Measurements from ENCODE around the gene SLC6A6. TPM values are rescaled to one million over a fixed set of nuclear protein-coding genes. Genes with fewer than 3 reads are reported as not detected.

SLC6A6 gene
- total and polyA plus RNA-seq, 8 donors: 14.0 to 134 (median 20.8) TPM

DNA sequence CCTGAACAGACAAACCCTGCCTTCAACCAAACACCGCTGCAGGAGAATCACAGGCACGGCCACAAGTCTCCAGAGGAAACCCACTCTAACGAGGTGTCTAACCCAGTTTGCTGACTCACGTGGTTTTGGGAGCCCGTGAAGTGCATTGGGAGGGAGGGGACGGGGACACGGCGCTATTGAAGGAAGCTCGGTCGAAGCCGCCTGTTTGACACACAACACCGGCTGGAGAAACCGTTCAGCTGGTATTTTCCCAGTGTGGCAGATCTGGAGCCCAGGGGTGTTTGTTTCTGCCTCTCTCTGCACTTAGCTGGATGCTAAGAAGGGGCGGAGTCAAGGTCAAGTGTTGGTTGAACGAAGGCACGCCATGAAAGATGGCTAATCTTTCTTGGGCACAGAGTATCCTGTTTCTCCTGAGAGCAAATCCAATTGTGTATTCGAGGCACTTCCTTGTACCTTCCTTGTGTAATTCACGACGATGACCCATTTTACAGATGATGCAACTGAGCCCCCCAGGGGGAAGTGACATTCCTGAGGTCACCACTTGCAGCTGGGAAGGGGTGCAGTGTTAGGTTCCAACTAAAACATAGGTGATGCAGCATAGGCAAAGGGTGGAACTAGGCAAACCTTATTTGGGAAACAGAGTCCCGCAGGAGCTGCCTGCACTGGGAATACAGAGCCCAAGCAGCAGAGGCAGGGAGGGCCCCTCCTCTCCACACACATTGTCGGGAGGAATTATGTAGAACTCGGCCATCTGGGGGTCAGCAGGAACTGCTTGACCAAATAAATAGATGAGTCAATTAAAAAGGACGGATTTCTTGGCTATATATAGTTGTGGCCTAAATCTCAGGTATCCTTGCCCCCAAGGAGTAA, 22.5 kb downstream of the SLC6A6 start:
- TF ChIP-seq, protein P1, sequence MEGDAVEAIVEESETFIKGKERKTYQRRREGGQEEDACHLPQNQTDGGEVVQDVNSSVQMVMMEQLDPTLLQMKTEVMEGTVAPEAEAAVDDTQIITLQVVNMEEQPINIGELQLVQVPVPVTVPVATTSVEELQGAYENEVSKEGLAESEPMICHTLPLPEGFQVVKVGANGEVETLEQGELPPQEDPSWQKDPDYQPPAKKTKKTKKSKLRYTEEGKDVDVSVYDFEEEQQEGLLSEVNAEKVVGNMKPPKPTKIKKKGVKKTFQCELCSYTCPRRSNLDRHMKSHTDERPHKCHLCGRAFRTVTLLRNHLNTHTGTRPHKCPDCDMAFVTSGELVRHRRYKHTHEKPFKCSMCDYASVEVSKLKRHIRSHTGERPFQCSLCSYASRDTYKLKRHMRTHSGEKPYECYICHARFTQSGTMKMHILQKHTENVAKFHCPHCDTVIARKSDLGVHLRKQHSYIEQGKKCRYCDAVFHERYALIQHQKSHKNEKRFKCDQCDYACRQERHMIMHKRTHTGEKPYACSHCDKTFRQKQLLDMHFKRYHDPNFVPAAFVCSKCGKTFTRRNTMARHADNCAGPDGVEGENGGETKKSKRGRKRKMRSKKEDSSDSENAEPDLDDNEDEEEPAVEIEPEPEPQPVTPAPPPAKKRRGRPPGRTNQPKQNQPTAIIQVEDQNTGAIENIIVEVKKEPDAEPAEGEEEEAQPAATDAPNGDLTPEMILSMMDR (IDR thresholded peaks at IDR 0.05): no peak
- Histone ChIP-seq H3K4me1 (peaks cover 28 to 99% of the 10 kb centered on the region in 2 donors), H3K27me3 (no peaks in the 10 kb centered on the region), H3K36me3 (peaks cover 0 to 34% of the 10 kb centered on the region in 2 donors), H3K9me3 (no peaks in the 10 kb centered on the region), H3K27ac (peak overlapping the region; percentile 16 to 98), H3K4me3 (no peak overlapping the region)
- ATAC-seq (peak; percentile 52), DNase-seq (peak in 1 of 4 donors; percentile 64)
- intact Hi-C loops (cut with DNase I): no loop called here

DNA sequence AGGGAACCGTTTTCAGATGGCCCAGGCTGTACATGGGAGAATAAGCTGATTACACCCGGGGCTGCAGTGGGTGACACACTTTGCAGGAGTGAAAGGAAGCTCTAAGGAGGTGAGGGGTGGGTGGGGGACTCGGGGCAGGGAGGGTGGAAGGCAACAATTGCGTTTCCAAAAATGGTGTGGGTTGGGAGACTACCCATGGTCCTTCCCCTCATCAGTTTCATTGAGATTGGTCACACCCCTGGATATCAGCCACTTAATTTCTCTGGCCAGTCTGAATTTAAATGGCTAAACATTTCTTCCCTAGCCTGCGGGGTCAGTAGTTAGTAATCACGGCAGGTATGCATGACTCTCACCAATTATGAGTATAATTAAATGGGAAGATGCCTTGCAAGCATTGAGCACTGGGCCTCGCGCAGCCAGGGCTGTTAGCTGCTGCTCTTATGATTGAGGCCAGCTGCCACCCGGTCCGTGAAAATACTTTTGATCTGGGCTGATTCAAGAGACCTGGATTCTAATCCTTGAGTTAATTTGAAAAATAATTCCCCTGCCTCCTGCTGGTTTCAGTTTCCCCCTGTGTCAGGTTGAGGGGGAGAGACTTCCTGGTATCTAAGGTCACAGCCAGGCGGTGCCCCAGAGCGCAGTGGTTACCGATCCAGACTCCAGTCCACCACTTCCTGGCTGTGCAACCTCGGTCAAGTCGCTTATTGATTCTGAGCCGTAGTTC, 23.3 kb downstream of the SLC6A6 start:
- intact Hi-C loops (cut with DNase I): no loop called here

DNA sequence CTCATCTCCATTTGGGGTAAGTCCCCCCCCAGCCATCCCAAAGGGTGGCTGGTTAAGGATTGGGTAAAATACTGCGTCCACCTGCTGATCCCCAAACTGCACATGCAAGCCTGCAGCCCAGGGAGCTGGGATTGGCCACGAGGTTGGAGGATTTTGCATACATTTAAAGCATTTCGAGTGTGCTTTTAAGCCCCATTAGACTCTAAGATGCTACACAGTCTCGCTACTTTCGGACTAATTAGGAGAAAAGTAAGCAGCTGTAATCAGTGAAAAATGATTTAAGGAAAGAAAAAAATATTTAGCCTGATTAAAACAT, 23.9 kb downstream of the SLC6A6 start:
- no peaks in the 10 kb centered on the region for H3K27me3 ChIP-seq
- peak overlapping the region; percentile 24 to 98 for H3K27ac ChIP-seq
- TF ChIP-seq, protein P1 (IDR thresholded peaks at IDR 0.05): no peak
- peaks cover 0 to 26% of the 10 kb centered on the region in 2 donors for H3K36me3 ChIP-seq
- ATAC-seq (no peak), DNase-seq (no peak)
- no peaks in the 10 kb centered on the region for H3K9me3 ChIP-seq
- no peak overlapping the region for H3K4me3 ChIP-seq
- intact Hi-C loops (cut with DNase I): no loop called here
- peaks cover 30 to 100% of the 10 kb centered on the region in 2 donors for H3K4me1 ChIP-seq

More for the DNA sequence above, 23.3 kb downstream of the SLC6A6 start:
- no peaks in the 10 kb centered on the region for H3K9me3 ChIP-seq
- peak overlapping the region; percentile 24 to 98 for H3K27ac ChIP-seq
- H3K4me3 ChIP-seq: no peak overlapping the region
- H3K36me3 ChIP-seq: peaks cover 0 to 31% of the 10 kb centered on the region in 2 donors
- peaks cover 28 to 99% of the 10 kb centered on the region in 2 donors for H3K4me1 ChIP-seq
- TF ChIP-seq, protein P1 (IDR thresholded peaks at IDR 0.05): no peak
- ATAC-seq: peak; percentile 4
- H3K27me3 ChIP-seq: no peaks in the 10 kb centered on the region
- peak in 1 of 4 donors; percentile 70 for DNase-seq

DNA sequence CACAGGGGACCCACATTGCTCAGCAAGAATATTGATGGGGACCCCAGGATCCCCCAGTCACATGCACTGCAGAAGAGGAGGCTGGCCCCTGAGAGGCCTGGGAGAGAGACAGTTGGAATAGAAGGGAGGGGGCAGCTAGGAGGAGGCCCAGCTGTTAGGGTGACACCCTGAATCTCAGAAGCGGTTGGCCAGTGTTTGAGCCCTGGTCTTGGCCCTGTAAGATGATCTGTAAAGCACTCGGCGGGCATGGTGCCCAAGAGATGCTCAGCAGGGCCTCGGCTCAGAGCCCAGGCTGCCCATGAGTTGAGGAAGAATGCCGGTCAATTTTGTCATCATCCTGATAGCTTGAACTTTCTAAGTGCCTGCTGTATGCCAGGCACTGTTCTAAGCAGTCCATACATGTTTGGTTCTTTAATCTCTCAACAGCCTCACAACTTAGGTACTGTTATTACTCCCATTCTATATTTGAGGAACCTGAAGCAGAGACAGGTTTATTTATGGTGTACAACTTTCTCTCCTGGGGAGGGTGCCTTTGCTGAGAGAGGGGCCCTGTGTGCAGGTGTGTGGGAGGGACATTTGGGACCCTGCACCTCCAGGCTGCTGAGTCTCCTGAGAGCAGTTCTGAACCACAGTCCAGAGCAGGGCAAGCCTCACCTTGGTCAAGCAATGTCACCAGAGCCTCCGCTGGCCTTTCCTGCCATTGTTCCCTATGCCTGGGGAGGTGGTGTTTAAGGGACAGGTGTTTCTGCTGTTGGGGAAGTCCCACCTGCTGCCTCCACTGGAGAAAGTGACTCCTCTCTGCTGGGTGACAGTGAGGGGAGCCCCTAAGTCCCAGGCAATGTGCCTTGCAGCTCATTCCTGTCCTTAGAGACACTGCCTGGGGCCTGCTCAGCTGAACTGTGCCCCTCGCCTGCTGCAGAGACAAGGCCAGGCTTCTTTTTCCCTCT, 26.0 kb downstream of the SLC6A6 start:
- intact Hi-C loops (cut with DNase I): no loop called here
- no peaks in the 10 kb centered on the region for H3K27me3 ChIP-seq
- H3K4me1 ChIP-seq: peaks cover 50 to 100% of the 10 kb centered on the region in 2 donors
- peak overlapping the region in 1 of 2 donors; percentile 98 for H3K27ac ChIP-seq
- DNase-seq (no peak), ATAC-seq (no peak)
- TF ChIP-seq, protein P1 (IDR thresholded peaks at IDR 0.05): no peak
- peaks cover 0 to 9% of the 10 kb centered on the region in 2 donors for H3K36me3 ChIP-seq
- no peaks in the 10 kb centered on the region for H3K9me3 ChIP-seq
- no peak overlapping the region for H3K4me3 ChIP-seq
